HEK293 (cell line): ENCODE data around the gene CAMK2B.

Source experiments
- CTCF ChIA-PET: fragments of 350-600 bp; formaldehyde crosslinking; extraction: SDS; loops from one replicate; lab custom pipeline; 2021; ENCODE audit warnings: antibody characterized with exemption; lab: Yijun Ruan, JAX
- POLR2A ChIA-PET: fragments of 300-600 bp; formaldehyde crosslinking; extraction: SDS; loops from one replicate; lab custom pipeline; 2020; ENCODE audit warnings: antibody characterized with exemption, inconsistent platforms; lab: Yijun Ruan, JAX
- H3K27ac ChIP-seq: fragments of 200-500 bp; sonication (Bioruptor generic); 2 replicates; pipeline ENCODE4 v1.5.1; 2014; ENCODE audit warnings: low read depth, low read length, control low read depth, inconsistent platforms; ENCODE audit errors: extremely low read depth
- H3K36me3 ChIP-seq, 2 experiments: fragments of 200-500 bp in 1 of 2; sonication (Bioruptor generic) in 1 of 2; 1 replicate in 1 of 2; 2 replicates in 1 of 2; pipeline ENCODE4 v1.5.1; 2014 to 2017; ENCODE audit warnings: inconsistent platforms in 2 of 2, low read length in 2 of 2; ENCODE audit not compliant: control insufficient read depth in 2 of 2, insufficient read depth in 1 of 2
- H3K4me1 ChIP-seq: fragments of 200-500 bp; sonication (Bioruptor generic); 2 replicates; pipeline ENCODE4 v1.5.1; 2014; ENCODE audit warnings: mild to moderate bottlenecking, low read length, inconsistent platforms; ENCODE audit not compliant: control insufficient read depth, insufficient read depth
- H3K4me3 ChIP-seq: 2 replicates; pipeline ENCODE4 v1.5.1; 2011; ENCODE audit warnings: low read depth, mild to moderate bottlenecking, control low read depth, low read length, moderate library complexity
- H3K9me3 ChIP-seq: fragments of 200-500 bp; sonication (Bioruptor generic); 2 replicates; pipeline ENCODE4 v1.5.1; 2014; ENCODE audit warnings: low read depth, low read length, inconsistent platforms; ENCODE audit not compliant: control insufficient read depth, insufficient read depth
- PRDM1 ChIP-seq: fragments of 450-650 bp; formaldehyde crosslinking; IDR thresholded peaks from 2 replicates; pipeline ENCODE4; 2016; ENCODE audit warnings: missing biosample characterization, missing genetic modification characterization
- SCRT1 ChIP-seq: fragments of 450-650 bp; formaldehyde crosslinking; IDR thresholded peaks from 2 replicates; pipeline ENCODE4 v1.5.1; 2016; ENCODE audit warnings: missing biosample characterization, missing genetic modification characterization, borderline replicate concordance
- ZNF138 ChIP-seq: fragments of 450-650 bp; formaldehyde crosslinking; IDR thresholded peaks from 2 replicates; pipeline ENCODE4 v1.5.1; 2016; ENCODE audit warnings: missing biosample characterization, missing genetic modification characterization, borderline replicate concordance
- ZNF16 ChIP-seq: fragments of 450-650 bp; formaldehyde crosslinking; IDR thresholded peaks from 2 replicates; pipeline ENCODE4 v1.5.1; 2016; ENCODE audit warnings: low read depth, missing biosample characterization, missing genetic modification characterization
- ZNF169 ChIP-seq: fragments of 450-650 bp; formaldehyde crosslinking; IDR thresholded peaks from 2 replicates; pipeline ENCODE4 v1.5.1; 2016; ENCODE audit warnings: missing biosample characterization, missing genetic modification characterization
- ZNF184 ChIP-seq: fragments of 450-650 bp; IDR thresholded peaks from 2 replicates; pipeline ENCODE4 v1.5.1; 2018; ENCODE audit warnings: missing biosample characterization, mild to moderate bottlenecking, missing genetic modification characterization
- ZNF354C ChIP-seq: fragments of 450-650 bp; formaldehyde crosslinking; IDR thresholded peaks from 2 replicates; pipeline ENCODE4 v1.5.1; 2016; ENCODE audit warnings: missing biosample characterization, missing genetic modification characterization, low read depth, borderline replicate concordance
- ZNF510 ChIP-seq: fragments of 450-650 bp; formaldehyde crosslinking; IDR thresholded peaks from 2 replicates; pipeline ENCODE4 v1.5.1; 2018; ENCODE audit warnings: mild to moderate bottlenecking, missing genetic modification characterization, missing biosample characterization; ENCODE audit not compliant: insufficient replicate concordance
- ZNF626 ChIP-seq: fragments of 450-650 bp; sonication (Bioruptor Pico); formaldehyde crosslinking; IDR thresholded peaks from 2 replicates; pipeline ENCODE4 v1.5.1; 2018; ENCODE audit warnings: missing biosample characterization, missing genetic modification characterization, inconsistent platforms
- ZNF677 ChIP-seq: fragments of 450-650 bp; IDR thresholded peaks from 2 replicates; pipeline ENCODE4 v1.5.0; 2018; ENCODE audit warnings: missing biosample characterization, mild to moderate bottlenecking, missing genetic modification characterization, moderate library complexity
- ZNF768 ChIP-seq: fragments of 450-650 bp; formaldehyde crosslinking; IDR thresholded peaks from 2 replicates; pipeline ENCODE4 v1.5.1; 2018; ENCODE audit warnings: missing biosample characterization, mild to moderate bottlenecking, missing genetic modification characterization
- ZSCAN16 ChIP-seq: fragments of 450-650 bp; formaldehyde crosslinking; IDR thresholded peaks from 2 replicates; pipeline ENCODE4 v1.5.1; 2016; ENCODE audit warnings: missing biosample characterization, missing genetic modification characterization
- ZSCAN23 ChIP-seq: fragments of 450-650 bp; formaldehyde crosslinking; IDR thresholded peaks from 2 replicates; pipeline ENCODE4 v1.5.1; 2016; ENCODE audit warnings: missing biosample characterization, missing genetic modification characterization
- TF ChIP-seq, protein P1 (sequence below): fragments of 450-650 bp; formaldehyde crosslinking; IDR thresholded peaks from 2 replicates; pipeline ENCODE4 v1.5.1; 2016; ENCODE audit warnings: missing biosample characterization, missing genetic modification characterization
- TF ChIP-seq, protein P2 (sequence below): fragments of 450-650 bp; formaldehyde crosslinking; IDR thresholded peaks from 2 replicates; pipeline ENCODE4 v1.5.1; 2016; ENCODE audit warnings: missing biosample characterization, missing genetic modification characterization, borderline replicate concordance
- TF ChIP-seq, protein P3 (sequence below): fragments of 450-650 bp; formaldehyde crosslinking; IDR thresholded peaks from 2 replicates; pipeline ENCODE4 v1.5.1; 2016; ENCODE audit warnings: missing biosample characterization, missing genetic modification characterization, borderline replicate concordance

The CAMK2B gene

DNA sequence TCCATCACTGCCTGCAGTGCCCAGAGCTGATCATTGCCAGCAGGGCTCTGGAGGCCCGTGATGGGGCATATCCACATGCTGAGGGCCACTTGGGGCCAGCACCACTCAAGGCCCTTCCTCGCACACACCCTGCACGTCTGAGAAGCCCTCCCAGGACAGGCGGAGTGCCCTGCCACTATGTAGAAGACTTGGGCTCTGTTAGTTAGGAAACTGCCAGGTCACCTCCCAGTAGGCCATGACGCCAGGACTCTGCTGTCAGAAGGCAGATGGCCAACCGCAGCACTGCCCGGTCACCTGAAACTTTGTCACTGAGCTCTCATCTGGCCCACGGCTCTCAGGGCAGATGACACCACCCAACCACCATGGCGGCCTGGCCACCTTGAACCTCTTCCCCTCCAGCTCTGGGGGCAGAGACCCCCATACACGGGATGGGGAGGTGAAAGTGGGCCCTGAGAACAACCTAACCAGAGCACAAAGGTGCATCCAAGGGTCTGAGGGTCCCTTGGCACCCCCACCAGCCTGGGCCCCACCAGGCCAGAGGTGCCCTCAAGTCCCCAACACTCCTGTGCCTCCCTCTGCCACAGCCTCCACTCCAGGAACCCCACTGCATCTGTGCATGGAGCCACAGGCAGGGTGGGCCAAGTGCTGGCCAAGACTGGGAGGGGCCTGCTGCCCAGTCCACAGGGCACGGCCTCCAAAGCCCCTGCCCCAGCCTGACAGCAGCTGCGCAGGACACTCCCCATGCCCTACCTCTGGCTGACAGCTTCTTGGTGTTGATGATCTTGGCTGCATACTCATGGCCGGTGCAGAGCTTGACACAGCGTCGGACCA, 41.8 kb downstream of the CAMK2B start:
- H3K9me3 ChIP-seq = no peaks in the 10 kb centered on the region
- H3K36me3 ChIP-seq = no peaks in the 10 kb centered on the region
- TF ChIP-seq, protein P1, sequence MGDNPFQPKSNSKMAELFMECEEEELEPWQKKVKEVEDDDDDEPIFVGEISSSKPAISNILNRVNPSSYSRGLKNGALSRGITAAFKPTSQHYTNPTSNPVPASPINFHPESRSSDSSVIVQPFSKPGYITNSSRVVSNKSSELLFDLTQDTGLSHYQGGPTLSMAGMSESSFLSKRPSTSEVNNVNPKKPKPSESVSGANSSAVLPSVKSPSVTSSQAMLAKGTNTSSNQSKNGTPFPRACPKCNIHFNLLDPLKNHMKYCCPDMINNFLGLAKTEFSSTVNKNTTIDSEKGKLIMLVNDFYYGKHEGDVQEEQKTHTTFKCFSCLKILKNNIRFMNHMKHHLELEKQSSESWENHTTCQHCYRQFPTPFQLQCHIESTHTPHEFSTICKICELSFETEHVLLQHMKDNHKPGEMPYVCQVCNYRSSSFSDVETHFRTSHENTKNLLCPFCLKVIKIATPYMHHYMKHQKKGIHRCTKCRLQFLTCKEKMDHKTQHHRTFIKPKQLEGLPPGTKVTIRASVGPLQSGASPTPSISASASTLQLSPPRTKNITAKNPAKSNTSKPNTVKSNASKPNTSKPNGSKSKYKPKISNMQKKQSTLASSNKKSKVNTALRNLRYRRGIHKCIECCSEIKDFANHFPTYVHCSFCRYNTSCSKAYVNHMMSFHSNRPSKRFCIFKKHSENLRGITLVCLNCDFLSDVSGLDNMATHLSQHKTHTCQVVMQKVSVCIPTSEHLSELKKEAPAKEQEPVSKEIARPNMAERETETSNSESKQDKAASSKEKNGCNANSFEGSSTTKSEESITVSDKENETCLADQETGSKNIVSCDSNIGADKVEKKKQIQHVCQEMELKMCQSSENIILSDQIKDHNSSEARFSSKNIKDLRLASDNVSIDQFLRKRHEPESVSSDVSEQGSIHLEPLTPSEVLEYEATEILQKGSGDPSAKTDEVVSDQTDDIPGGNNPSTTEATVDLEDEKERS (tag by site-specific recombination) = no peak
- TF ChIP-seq, protein P2, sequence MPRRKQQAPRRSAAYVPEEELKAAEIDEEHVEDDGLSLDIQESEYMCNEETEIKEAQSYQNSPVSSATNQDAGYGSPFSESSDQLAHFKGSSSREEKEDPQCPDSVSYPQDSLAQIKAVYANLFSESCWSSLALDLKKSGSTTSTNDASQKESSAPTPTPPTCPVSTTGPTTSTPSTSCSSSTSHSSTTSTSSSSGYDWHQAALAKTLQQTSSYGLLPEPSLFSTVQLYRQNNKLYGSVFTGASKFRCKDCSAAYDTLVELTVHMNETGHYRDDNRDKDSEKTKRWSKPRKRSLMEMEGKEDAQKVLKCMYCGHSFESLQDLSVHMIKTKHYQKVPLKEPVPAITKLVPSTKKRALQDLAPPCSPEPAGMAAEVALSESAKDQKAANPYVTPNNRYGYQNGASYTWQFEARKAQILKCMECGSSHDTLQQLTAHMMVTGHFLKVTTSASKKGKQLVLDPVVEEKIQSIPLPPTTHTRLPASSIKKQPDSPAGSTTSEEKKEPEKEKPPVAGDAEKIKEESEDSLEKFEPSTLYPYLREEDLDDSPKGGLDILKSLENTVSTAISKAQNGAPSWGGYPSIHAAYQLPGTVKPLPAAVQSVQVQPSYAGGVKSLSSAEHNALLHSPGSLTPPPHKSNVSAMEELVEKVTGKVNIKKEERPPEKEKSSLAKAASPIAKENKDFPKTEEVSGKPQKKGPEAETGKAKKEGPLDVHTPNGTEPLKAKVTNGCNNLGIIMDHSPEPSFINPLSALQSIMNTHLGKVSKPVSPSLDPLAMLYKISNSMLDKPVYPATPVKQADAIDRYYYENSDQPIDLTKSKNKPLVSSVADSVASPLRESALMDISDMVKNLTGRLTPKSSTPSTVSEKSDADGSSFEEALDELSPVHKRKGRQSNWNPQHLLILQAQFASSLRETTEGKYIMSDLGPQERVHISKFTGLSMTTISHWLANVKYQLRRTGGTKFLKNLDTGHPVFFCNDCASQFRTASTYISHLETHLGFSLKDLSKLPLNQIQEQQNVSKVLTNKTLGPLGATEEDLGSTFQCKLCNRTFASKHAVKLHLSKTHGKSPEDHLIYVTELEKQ = no peak
- TF ChIP-seq ZNF354C (tag by site-specific recombination) = no peak
- no peak for TF ChIP-seq ZSCAN16 (tag by site-specific recombination)
- TF ChIP-seq ZNF626 (tag by site-specific recombination) = no peak
- no peak for TF ChIP-seq ZNF510
- TF ChIP-seq ZNF768 (tag by site-specific recombination) = no peak
- TF ChIP-seq ZSCAN23 (tag by site-specific recombination) = no peak
- no peak for TF ChIP-seq ZNF184 (tag by site-specific recombination)
- TF ChIP-seq ZNF677 (tag by site-specific recombination) = no peak
- TF ChIP-seq ZNF16 (tag by site-specific recombination) = no peak
- TF ChIP-seq, protein P3, sequence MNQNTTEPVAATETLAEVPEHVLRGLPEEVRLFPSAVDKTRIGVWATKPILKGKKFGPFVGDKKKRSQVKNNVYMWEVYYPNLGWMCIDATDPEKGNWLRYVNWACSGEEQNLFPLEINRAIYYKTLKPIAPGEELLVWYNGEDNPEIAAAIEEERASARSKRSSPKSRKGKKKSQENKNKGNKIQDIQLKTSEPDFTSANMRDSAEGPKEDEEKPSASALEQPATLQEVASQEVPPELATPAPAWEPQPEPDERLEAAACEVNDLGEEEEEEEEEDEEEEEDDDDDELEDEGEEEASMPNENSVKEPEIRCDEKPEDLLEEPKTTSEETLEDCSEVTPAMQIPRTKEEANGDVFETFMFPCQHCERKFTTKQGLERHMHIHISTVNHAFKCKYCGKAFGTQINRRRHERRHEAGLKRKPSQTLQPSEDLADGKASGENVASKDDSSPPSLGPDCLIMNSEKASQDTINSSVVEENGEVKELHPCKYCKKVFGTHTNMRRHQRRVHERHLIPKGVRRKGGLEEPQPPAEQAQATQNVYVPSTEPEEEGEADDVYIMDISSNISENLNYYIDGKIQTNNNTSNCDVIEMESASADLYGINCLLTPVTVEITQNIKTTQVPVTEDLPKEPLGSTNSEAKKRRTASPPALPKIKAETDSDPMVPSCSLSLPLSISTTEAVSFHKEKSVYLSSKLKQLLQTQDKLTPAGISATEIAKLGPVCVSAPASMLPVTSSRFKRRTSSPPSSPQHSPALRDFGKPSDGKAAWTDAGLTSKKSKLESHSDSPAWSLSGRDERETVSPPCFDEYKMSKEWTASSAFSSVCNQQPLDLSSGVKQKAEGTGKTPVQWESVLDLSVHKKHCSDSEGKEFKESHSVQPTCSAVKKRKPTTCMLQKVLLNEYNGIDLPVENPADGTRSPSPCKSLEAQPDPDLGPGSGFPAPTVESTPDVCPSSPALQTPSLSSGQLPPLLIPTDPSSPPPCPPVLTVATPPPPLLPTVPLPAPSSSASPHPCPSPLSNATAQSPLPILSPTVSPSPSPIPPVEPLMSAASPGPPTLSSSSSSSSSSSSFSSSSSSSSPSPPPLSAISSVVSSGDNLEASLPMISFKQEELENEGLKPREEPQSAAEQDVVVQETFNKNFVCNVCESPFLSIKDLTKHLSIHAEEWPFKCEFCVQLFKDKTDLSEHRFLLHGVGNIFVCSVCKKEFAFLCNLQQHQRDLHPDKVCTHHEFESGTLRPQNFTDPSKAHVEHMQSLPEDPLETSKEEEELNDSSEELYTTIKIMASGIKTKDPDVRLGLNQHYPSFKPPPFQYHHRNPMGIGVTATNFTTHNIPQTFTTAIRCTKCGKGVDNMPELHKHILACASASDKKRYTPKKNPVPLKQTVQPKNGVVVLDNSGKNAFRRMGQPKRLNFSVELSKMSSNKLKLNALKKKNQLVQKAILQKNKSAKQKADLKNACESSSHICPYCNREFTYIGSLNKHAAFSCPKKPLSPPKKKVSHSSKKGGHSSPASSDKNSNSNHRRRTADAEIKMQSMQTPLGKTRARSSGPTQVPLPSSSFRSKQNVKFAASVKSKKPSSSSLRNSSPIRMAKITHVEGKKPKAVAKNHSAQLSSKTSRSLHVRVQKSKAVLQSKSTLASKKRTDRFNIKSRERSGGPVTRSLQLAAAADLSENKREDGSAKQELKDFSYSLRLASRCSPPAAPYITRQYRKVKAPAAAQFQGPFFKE (tag by site-specific recombination) = no peak
- TF ChIP-seq SCRT1 (tag by site-specific recombination) = no peak
- TF ChIP-seq ZNF169 (tag by site-specific recombination) = no peak
- no peak for TF ChIP-seq ZNF138 (tag by site-specific recombination)
- no peak for TF ChIP-seq PRDM1 (tag by site-specific recombination)
- no peak overlapping the region for H3K27ac ChIP-seq
- ChIA-PET CTCF (no interaction called here), POLR2A (no interaction called here)
- H3K4me3 ChIP-seq = no peak overlapping the region
- H3K4me1 ChIP-seq = no peaks in the 10 kb centered on the region
